AG04449 (cell line): Measurements from ENCODE around the gene GALNT7.

Experiments
- CTCF ChIA-PET: fragments of 350-600 bp; formaldehyde crosslinking; extraction: SDS; loops from one replicate; lab custom pipeline; 2021; ENCODE audit warnings: antibody characterized with exemption; lab: Yijun Ruan, JAX
- POLR2A ChIA-PET: fragments of 400-600, 350-600 bp; formaldehyde crosslinking; extraction: SDS; loops from one replicate; lab custom pipeline; 2020; ENCODE audit warnings: antibody characterized with exemption, inconsistent platforms; lab: Yijun Ruan, JAX
- DNase-seq: peaks from one replicate; pipeline ENCODE4 v3.0.0-alpha.2; 2010; ENCODE audit warnings: low read depth, low spot score
- H3K4me3 ChIP-seq: 2 replicates; pipeline ENCODE4 v1.5.1; 2011; ENCODE audit warnings: low read depth, mild to moderate bottlenecking, control low read depth, low read length
- CTCF ChIP-seq: IDR thresholded peaks from one replicate; pipeline ENCODE4 v1.5.1; 2011; ENCODE audit warnings: mild to moderate bottlenecking, moderate library complexity, low read length, control low read depth, inconsistent platforms; ENCODE audit not compliant: insufficient read depth; ENCODE audit errors: missing control alignments

GALNT7 gene

GRCh38 chr4:173264684-173265185 is 96.1 kb downstream of the GALNT7 start:
- CTCF ChIA-PET = interaction anchor here (1.5 to 3.0 kb wide), 4 partner anchors 24 to 251 kb away, joined by 4 to 14 read pairs (median 9); no protein-coding TSS in a partner anchor
- DNase-seq = no peak
- no peak for TF ChIP-seq CTCF
- no peak overlapping the region for H3K4me3 ChIP-seq
- POLR2A ChIA-PET = no interaction called here

- POLR2A ChIA-PET = no interaction called here
- no peak for TF ChIP-seq CTCF
- no peak for DNase-seq
- H3K4me3 ChIP-seq = no peak overlapping the region
- CTCF ChIA-PET = interaction anchor here (1.5 to 3.1 kb wide), 5 partner anchors 8 to 252 kb away, joined by 4 to 14 read pairs (median 13); no protein-coding TSS in a partner anchor
These were observed 97.1 kb downstream of the GALNT7 start for GRCh38 chr4:173265751-173266150.

GRCh38 chr4:173267711-173268110 is 99.1 kb downstream of the GALNT7 start:
- DNase-seq = no peak
- ChIA-PET POLR2A (no interaction called here), CTCF (interaction anchor here (0.9 to 3.1 kb wide), 4 partner anchors 10 to 255 kb away, joined by 4 to 13 read pairs (median 6); no protein-coding TSS in a partner anchor)
- H3K4me3 ChIP-seq = no peak overlapping the region
- no peak for TF ChIP-seq CTCF

GRCh38 chr4:173269280-173269679 is 100.7 kb downstream of the GALNT7 start:
- TF ChIP-seq CTCF = no peak
- ChIA-PET CTCF (interaction anchor here (1.8 kb wide), 1 partner anchor 246 kb away, joined by 5 read pairs; no protein-coding TSS in a partner anchor), POLR2A (no interaction called here)
- DNase-seq = no peak
- no peak overlapping the region for H3K4me3 ChIP-seq

GRCh38 chr4:173270312-173271027 is 101.9 kb downstream of the GALNT7 start:
- no peak for TF ChIP-seq CTCF
- ChIA-PET POLR2A (no interaction called here), CTCF (interaction anchor here (0.9 to 1.8 kb wide), 6 partner anchors 10 to 247 kb away, joined by 3 to 8 read pairs (median 4); no protein-coding TSS in a partner anchor)
- no peak overlapping the region for H3K4me3 ChIP-seq
- DNase-seq = no peak

- POLR2A ChIA-PET = no interaction called here
- CTCF ChIA-PET = no interaction called here
- no peak for DNase-seq
- no peak overlapping the region for H3K4me3 ChIP-seq
- TF ChIP-seq CTCF = no peak
These were observed 103.7 kb downstream of the GALNT7 start for GRCh38 chr4:173272314-173272713.
